ENCODE data around the gene COMP.
"Not testable (repeated sequence)": the region's sequence is repeated elsewhere in the genome, so short reads cannot be mapped to it uniquely, and the experiment has no call there.

Gene COMP

GRCh38 chr19:18735324-18735723 lies 55.8 kb downstream of the COMP start:
- TF ChIP-seq CTCF (conservative IDR thresholded peaks at IDR 0.05; ENCODE audit: low read length) = no peak

GRCh38 chr19:18733762-18734332 lies 57.3 kb downstream of the COMP start:
- not testable (repeated sequence) for H3K4me3 ChIP-seq (ENCODE audit: low read length); DNase-seq (ENCODE audit: low read depth)

More at GRCh38 chr19:18735324-18735723, 55.8 kb downstream of the COMP start:
- DNase-seq (ENCODE audit: low read depth) = no peak
- no peak overlapping the region for H3K4me3 ChIP-seq (ENCODE audit: low read length)

GRCh38 chr19:18733196-18733647 lies 57.9 kb downstream of the COMP start:
- no peak overlapping the region for H3K4me3 ChIP-seq (ENCODE audit: low read length)
- TF ChIP-seq CTCF (conservative IDR thresholded peaks at IDR 0.05; ENCODE audit: low read length) = no peak
- peak; percentile 11 for DNase-seq (ENCODE audit: low read depth)

Measured in AG10803 (cell line).